Mucosa of gallbladder (tissue), 1 donor: ENCODE results near the gene SCUBE1. TPM values are rescaled to one million over a fixed set of nuclear protein-coding genes. Genes with fewer than 3 reads are reported as not detected.

Source experiments
- DNase-seq: peaks from one replicate; pipeline ENCODE4 v3.0.0-alpha.2; 2020; ENCODE audit warnings: low spot score
- total RNA-seq: library from RNA; stranded (reverse); gene quantifications from one replicate; pipeline ENCODE4 v1.2.1, GENCODE V29; 2021
- donor health status: DM: no; HTN: no; CAD: no.

SCUBE1 gene
- total RNA-seq, 1 donor from 2014 or later, result 1.7 TPM

DNA sequence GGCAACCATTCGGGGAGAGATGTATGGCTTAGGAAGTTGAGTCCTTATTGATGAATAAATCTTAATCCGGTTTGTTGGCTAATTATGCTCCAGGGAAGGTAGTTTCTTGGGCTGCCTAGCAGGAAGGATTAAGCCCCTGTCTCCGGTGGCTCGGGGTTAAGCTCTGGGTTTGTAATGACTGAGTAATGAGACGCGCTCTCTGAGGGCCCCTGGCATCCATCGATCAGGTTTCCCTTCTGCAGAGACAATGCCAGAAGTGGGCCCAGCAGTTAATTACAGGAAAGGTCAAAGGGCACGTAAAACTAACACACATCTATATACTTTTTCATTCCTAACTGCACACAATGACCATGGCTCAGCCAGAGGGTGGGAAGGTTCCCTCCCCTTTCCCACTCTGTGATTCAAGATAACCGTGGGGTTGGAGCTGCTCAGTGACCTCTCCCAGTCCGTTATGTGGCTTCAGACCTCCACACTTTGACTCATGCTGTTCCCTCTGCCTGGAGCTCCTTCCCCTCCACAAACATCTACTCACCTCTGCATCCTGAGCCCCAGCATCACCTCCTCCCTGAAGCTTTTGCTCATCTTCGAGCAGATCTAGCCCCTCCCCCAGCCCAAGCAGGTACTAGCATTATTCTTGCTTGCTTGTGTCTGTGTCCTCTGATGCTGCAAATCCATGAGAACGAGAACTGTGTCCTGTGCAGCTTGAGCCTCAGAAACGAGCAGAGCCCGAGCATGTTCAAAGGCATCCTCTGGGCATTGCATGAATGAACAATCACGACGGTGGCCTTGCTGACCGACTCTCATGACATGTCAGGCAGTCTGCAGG lies 16.6 kb downstream of the SCUBE1 start:
- DNase-seq, result no peak

GRCh38 chr22:43325176-43325575 lies 18.0 kb downstream of the SCUBE1 start:
- no peak for DNase-seq

DNA sequence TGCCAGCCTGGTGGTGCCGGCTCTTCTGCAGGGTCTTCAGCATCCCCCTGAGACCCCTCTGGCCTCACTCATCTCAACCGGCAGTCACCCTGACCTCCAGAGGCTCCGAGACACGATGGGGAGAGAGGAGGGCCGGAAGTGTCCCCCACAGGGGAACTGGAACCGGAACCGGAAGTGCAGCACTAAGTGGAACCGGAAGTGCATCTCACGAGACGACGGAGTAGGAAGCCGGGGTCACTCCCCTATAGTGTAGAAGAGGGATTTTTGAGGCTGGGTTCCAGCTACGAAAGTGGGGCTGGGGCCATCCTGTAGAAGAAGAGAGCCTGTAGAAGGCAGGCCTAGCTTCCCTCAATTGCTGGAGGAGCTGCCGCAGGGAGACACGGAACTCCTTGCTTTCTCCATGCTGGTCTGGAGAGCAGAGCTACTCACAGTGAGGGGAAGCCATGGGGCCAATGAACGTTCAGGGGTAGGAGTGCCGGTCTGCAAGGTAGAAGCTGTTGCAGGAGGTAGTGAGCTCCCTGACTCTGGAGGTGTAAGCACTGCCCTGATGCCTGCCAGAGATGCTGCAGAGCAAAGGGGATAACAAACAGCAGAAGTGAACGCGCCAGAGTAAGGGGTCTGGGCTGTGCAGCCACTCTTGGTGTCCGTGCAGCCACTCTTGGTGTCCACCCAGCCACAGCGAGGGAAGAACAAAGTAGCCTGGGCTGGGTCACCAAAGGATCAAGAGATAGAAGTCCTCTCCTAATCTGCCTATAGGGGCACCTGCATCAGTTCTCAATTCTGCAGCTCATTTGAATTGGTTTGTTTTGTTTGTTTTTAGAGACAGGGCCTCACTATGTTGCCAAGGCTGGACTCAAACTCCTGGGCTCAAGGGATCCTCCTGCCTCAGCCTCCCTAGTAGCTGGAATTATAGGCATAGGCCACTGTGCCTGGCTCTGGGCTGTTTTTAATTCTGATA lies 21.9 kb downstream of the SCUBE1 start:
- DNase-seq, result no peak

DNA sequence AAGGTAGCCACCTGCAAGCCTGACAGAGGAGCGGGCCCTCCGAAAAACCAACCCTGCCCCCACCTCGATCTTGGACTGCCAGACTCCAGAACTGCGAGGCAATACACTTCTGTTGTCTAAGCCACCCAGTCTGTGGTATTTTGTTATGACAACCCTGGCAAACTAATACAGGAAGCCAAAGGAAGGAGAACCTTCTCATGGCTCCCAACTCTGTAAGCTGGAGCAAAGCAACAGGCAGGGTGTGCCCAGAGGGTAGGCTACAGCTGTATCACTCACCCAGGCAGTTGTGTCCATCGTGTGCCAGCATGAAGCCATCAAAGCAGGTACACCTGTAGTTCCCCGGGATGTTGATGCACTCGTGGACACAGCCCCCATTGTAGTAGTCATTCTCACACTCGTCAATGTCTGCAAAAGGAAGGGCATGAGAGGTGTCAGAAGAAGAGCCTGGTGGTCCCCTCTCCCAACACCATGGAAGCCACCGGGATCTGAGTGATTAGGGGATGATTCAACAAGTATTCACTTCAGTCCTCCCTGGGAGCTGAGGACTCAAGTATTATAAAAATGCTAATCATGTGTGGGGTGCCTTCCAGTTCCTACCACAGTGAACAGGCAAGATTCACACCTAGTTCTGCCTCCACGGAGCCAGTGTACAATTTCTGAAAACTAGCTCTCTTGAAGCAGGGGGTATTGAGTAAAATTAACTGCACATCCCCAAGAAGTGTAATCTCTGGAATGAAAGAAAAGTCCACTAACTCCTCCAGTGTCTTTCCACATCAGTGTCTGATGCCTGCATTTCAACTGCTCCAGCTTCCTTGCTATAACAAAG lies 23.3 kb downstream of the SCUBE1 start:
- DNase-seq, result no peak

DNA sequence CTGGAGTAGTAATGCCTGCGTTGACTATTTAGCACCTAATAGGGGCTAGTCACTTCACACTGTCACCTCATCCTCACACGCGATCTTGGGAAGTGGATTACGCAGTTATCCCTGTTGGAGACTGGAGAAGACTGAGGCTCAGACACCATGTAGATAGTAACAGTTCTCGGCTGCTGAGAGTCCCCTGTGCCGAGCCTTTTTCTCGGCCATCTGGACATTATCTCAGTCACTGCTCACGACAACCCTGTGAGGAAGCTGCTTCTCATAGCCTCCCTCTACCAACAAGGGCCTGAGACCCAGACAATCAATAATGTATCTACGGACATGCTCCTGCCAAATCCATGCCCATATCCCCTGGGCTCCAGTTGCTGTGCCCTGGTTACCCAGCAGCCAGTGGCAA lies 25.9 kb downstream of the SCUBE1 start:
- no peak for DNase-seq

DNA sequence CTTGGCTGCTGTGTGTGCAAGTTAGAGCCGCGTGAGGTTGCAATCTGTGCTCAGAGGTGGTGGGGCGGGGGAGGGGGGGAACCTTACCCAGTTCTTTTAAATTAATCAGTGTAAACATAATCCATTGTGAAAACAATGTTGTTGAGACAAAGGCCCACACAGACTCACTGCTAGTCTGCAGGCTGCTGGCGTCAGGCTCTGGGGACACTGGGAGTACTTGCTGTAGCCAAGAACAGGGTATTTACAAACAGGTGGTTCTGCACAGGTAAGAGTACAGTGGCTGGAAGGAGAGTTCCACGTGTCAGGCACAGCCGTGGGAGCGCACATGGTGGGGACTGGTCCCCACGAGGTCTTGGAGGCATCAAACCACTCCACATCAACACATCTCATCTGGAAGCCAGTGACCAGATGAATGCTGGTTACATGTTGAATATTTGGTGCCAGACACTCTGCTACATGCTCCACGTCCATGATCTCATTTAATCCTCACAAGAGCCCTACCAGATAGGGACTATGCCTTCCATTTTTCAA lies 27.4 kb downstream of the SCUBE1 start:
- DNase-seq, result no peak

- DNase-seq, result no peak
Measured at GRCh38 chr22:43314611-43315010, 28.6 kb downstream of the SCUBE1 start.

DNA sequence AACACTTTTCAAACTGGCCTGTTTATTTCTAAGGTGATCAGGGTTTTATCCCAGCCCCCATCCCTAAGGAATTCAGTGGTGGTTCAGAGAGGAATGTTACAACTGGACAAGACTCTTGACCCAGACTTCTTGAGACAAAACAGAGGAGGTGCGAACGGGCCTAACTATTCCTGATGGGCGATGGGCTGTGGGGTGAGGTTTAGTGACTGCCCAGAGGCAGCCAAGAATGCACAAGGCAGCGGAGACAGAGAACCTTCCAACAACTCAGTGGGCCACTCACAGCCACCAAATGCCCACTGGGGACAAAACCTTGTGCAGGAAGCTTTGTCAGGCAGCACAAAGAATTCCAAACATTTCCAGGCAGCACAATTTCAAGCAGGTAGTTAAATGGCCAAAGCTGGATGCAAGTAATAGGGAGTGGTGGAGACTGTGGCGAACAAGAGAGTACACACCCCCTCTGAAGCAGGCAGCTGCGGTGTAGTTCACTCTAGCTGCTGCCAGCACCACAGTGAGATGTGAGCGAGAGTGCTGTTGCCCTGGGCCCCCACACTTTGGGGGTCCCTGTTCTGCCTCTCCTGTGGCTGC lies 29.2 kb downstream of the SCUBE1 start:
- DNase-seq, result no peak

- no peak for DNase-seq
Measured at GRCh38 chr22:43313244-43313889, 29.8 kb downstream of the SCUBE1 start.

GRCh38 chr22:43312608-43313007 lies 30.6 kb downstream of the SCUBE1 start:
- no peak for DNase-seq

DNA sequence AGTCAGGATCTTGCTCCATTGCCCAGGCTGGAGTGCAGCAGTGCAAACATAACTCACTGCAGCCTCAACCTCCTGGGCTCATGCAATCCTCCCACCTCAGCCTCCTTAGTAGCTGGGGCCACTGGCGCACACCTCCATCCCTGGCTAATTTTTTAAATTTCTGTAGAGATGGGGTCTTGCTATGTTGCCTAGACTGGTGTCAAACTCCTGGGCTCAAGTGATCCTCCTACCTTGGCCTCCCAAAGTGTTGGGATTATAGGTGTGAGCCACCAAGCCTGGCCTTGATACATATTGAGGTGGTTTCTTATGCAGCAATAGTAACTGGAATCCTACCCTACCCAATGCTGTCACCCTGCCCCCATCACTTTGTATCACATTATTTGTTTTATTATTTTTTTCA lies 32.4 kb downstream of the SCUBE1 start:
- no peak for DNase-seq

GRCh38 chr22:43310311-43310710 lies 32.9 kb downstream of the SCUBE1 start:
- no peak for DNase-seq

DNA sequence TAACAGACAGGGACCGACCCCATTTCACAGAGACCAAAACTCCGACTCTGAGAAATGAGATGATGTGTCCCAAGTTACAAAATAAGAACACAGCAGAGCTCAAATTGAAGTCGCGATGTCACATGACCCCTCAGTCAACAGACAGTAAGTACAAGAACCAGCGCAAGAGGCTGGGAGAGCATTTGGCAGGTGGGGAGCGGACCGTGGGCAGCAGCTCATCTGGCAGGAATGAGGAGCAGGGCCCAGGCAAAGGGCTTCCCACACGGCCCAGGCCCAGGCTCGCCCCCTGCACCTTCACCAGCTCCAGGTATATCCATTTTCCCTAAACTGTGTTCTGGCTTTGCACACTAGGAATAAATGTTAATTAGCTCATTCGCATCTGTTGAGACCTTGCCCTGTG lies 34.3 kb downstream of the SCUBE1 start:
- no peak for DNase-seq

DNA sequence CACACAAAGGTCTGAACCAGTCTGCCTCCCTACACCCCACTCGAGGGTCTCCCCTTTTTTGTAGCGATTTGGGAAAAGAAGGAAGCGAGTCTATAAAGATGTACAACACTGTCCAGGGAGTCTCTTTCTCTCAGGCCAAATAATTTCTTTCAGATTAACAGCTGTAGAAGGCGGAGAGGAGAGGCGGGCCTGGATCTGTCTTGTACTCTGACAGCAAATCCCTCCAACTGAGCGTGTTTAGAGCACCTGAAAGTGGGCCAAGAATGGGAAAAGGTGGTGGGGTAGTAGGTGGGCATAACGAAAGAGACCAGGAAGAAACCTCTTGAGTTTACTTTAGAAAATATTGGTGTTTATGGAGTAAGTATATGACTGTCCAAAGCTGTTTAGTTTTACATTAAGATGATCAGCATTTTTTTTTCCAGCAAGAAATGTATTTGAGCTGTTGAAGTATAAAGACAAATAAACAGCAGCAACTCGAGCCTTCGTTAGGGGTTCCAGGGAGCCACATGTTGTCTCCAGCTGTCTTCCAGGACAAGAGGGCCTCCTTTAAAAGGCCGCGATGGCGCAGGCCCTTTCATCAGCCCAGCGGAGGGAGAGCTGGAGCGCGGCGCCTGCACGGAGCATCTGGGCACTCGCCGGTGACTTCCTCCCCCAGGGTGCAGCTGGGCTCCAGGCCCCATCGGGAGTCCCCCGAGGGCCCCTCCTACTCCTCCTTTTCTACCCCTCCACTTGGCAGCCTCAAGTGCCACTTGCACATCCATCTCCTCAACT lies 34.9 kb downstream of the SCUBE1 start:
- DNase-seq, result no peak

- DNase-seq, result no peak
Measured at GRCh38 chr22:43305806-43306205, 37.4 kb downstream of the SCUBE1 start.

DNA sequence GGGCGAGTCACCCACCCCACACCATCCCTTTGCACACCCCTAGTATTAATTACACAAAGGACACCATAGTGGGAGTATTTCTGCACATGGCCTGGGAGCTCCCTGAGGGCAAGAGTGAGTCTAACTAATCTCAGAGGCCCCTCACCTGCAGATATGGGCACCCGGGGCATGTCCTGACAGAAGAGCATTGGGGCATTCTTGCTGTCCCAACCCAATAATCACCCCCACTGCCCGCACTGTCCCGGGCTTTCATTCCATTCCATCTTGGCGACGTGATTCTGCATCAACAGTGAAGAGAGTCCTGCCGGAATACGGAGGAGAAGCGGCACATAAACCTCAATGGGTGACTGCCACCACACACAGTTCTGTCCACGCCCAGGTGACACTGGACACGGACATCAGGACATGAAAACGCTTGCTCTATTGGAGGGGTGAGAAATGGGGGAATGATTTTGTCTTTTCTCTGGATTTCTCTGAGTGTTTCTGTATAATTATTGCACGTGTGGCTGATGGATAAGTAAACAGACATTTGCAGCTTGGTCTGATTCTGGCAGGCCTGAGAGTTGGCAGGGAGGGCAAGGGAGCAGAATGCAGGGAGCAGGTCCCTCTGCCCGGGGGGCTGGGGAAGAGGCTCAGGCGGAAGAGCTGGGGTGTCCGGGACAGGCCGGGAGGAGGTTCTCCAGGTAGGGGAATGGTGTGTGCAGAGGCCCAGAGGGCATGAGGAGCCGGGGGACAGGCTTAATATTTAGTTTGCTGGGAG lies 38.2 kb downstream of the SCUBE1 start:
- no peak for DNase-seq

- no peak for DNase-seq
Measured at GRCh38 chr22:43303751-43304150, 39.4 kb downstream of the SCUBE1 start.

GRCh38 chr22:43303166-43303565 lies 40.0 kb downstream of the SCUBE1 start:
- no peak for DNase-seq

- no peak for DNase-seq
Measured at GRCh38 chr22:43302531-43303041, 40.6 kb downstream of the SCUBE1 start.
